OCI-LY1 (cell line): Measurements from ENCODE around the gene ULK4.

ENCODE experiments used
- H2AFZ ChIP-seq: fragments of 200-600 bp; sonication (generic), shearing (Covaris generic); 2 replicates; pipeline ENCODE4 v1.6.0; 2014; ENCODE audit warnings: antibody characterized with exemption, mild to moderate bottlenecking, low read length
- H3F3A ChIP-seq: fragments of 200-600 bp; sonication (generic), shearing (Covaris generic); 2 replicates; pipeline ENCODE4 v1.6.0; 2014; ENCODE audit warnings: mild to moderate bottlenecking, antibody characterized with exemption, low read length, moderate library complexity; ENCODE audit not compliant: insufficient read depth
- H3K27ac ChIP-seq: fragments of 200-600 bp; sonication (generic); 2 replicates; pipeline ENCODE4 v1.5.1; 2014; ENCODE audit warnings: low read length, mixed run types, mild to moderate bottlenecking, low read depth; ENCODE audit not compliant: poor library complexity, severe bottlenecking
- H3K27me3 ChIP-seq: fragments of 200-600 bp; sonication (generic); 2 replicates; pipeline ENCODE4 v1.6.0; 2014; ENCODE audit warnings: antibody characterized with exemption, mild to moderate bottlenecking, low read length, moderate library complexity; ENCODE audit not compliant: insufficient read depth
- H3K36me3 ChIP-seq: fragments of 200-600 bp; sonication (generic); 2 replicates; pipeline ENCODE4 v1.6.1; 2014; ENCODE audit warnings: mild to moderate bottlenecking, antibody characterized with exemption, low read length, moderate library complexity, mixed read lengths; ENCODE audit not compliant: insufficient read depth
- H3K4me1 ChIP-seq: fragments of 200-600 bp; sonication (generic); 2 replicates; pipeline ENCODE4 v1.5.1; 2014; ENCODE audit warnings: mild to moderate bottlenecking, low read length, moderate library complexity; ENCODE audit not compliant: insufficient read depth, severe bottlenecking
- H3K4me2 ChIP-seq: fragments of 200-600 bp; sonication (generic), shearing (Covaris generic); 2 replicates; pipeline ENCODE4 v1.6.1; 2014; ENCODE audit warnings: low read length
- H3K4me3 ChIP-seq: fragments of 200-600 bp; sonication (generic); 2 replicates; pipeline ENCODE4 v1.5.1; 2014; ENCODE audit warnings: low read length, low read depth, mild to moderate bottlenecking, mixed read lengths; ENCODE audit not compliant: poor library complexity, severe bottlenecking
- H3K79me2 ChIP-seq: fragments of 200-600 bp; shearing (Covaris generic); 2 replicates; pipeline ENCODE4 v1.6.1; 2016; ENCODE audit warnings: mixed run types, low read length, mixed read lengths; ENCODE audit not compliant: insufficient read depth
- H3K9ac ChIP-seq: fragments of 200-600 bp; sonication (generic), shearing (Covaris generic); 2 replicates; pipeline ENCODE4 v1.6.1; 2014; ENCODE audit warnings: mild to moderate bottlenecking, low read length, mixed read lengths
- H3K9me2 ChIP-seq: fragments of 200-600 bp; sonication (generic), shearing (Covaris generic); 2 replicates; pipeline ENCODE4 v1.6.1; 2014; ENCODE audit warnings: low read depth, mild to moderate bottlenecking, low read length, mixed read lengths
- H3K9me3 ChIP-seq: fragments of 200-600 bp; shearing (Covaris generic); 2 replicates; pipeline ENCODE4 v1.6.1; 2014; ENCODE audit warnings: low read length, mixed read lengths
- H4K20me1 ChIP-seq: fragments of 200-600 bp; sonication (generic), shearing (Covaris generic); 2 replicates; pipeline ENCODE4 v1.6.0; 2016; ENCODE audit warnings: mild to moderate bottlenecking, low read length; ENCODE audit not compliant: insufficient read depth
- CTCF ChIP-seq: fragments of 200-600 bp; sonication (generic), shearing (Covaris generic); IDR thresholded peaks from 2 replicates; pipeline ENCODE4 v1.5.1; 2017; ENCODE audit warnings: mild to moderate bottlenecking, antibody characterized with exemption, low read length, moderate library complexity, mixed read lengths
- EZH2 ChIP-seq: fragments of 200-600 bp; sonication (generic), shearing (Covaris generic); IDR thresholded peaks from 2 replicates; pipeline ENCODE4 v1.8.0; 2017; ENCODE audit warnings: borderline replicate concordance, mixed run types, mild to moderate bottlenecking, antibody characterized with exemption, low read length, moderate library complexity, mixed read lengths

ULK4 gene

GRCh38 chr3:41629072-41629471 lies 332.8 kb downstream of the ULK4 start:
- H3K4me2 ChIP-seq: no peak overlapping the region

GRCh38 chr3:41627477-41628087 lies 334.3 kb downstream of the ULK4 start:
- Histone ChIP-seq H3K9me2 (no peaks in the 10 kb centered on the region), H3K4me1 (no peaks in the 10 kb centered on the region)

More at GRCh38 chr3:41629072-41629471, 332.8 kb downstream of the ULK4 start:
- Histone ChIP-seq H3K27ac (no peak overlapping the region), H3K27me3 (no peaks in the 10 kb centered on the region), H2AFZ (no peak overlapping the region), H3K9ac (no peak overlapping the region), H3K4me1 (no peaks in the 10 kb centered on the region), H4K20me1 (no peaks in the 10 kb centered on the region), H3K9me2 (no peaks in the 10 kb centered on the region), H3K79me2 (no peaks in the 10 kb centered on the region), H3F3A (no peaks in the 10 kb centered on the region), H3K9me3 (no peaks in the 10 kb centered on the region), H3K36me3 (no peaks in the 10 kb centered on the region), H3K4me3 (no peak overlapping the region)
- TF ChIP-seq EZH2: no peak
- TF ChIP-seq CTCF: no peak

GRCh38 chr3:41612853-41613252 lies 349.1 kb downstream of the ULK4 start:
- Histone ChIP-seq H3K4me3 (no peak overlapping the region), H3K4me2 (no peak overlapping the region), H3K27me3 (no peaks in the 10 kb centered on the region), H3K9ac (no peak overlapping the region), H3K9me2 (no peaks in the 10 kb centered on the region), H2AFZ (no peak overlapping the region), H4K20me1 (no peaks in the 10 kb centered on the region), H3K36me3 (no peaks in the 10 kb centered on the region), H3F3A (no peaks in the 10 kb centered on the region), H3K79me2 (no peaks in the 10 kb centered on the region), H3K9me3 (no peaks in the 10 kb centered on the region), H3K4me1 (no peaks in the 10 kb centered on the region), H3K27ac (no peak overlapping the region)
- TF ChIP-seq CTCF (no peak), EZH2 (no peak)

More at GRCh38 chr3:41627477-41628087, 334.3 kb downstream of the ULK4 start:
- no peaks in the 10 kb centered on the region for H3K27me3 ChIP-seq
- H3K4me2 ChIP-seq: no peak overlapping the region
- TF ChIP-seq CTCF (no peak), EZH2 (no peak)
- no peak overlapping the region for H2AFZ ChIP-seq
- H3K9ac ChIP-seq: no peak overlapping the region
- no peaks in the 10 kb centered on the region for H4K20me1 ChIP-seq
- H3K79me2 ChIP-seq: no peaks in the 10 kb centered on the region
- H3K9me3 ChIP-seq: no peaks in the 10 kb centered on the region
- no peak overlapping the region for H3K4me3 ChIP-seq
- no peaks in the 10 kb centered on the region for H3F3A ChIP-seq
- H3K27ac ChIP-seq: no peak overlapping the region
- no peaks in the 10 kb centered on the region for H3K36me3 ChIP-seq
